Duodenal mucosa (tissue), 2 donors: ENCODE measurements around the gene SLC66A1.

Source experiments
- H3K27ac ChIP-seq: one replicate; pipeline ENCODE4 v1.7.0; 2013; ENCODE audit warnings: low read depth, low read length
- H3K27me3 ChIP-seq, 2 donors: one replicate each; pipeline ENCODE4 v1.7.0; 2013; ENCODE audit warnings: low read length in 2 of 2, control low read depth in 1 of 2; ENCODE audit not compliant: insufficient read depth in 2 of 2, control insufficient read depth in 1 of 2
- H3K36me3 ChIP-seq, 2 donors: one replicate each; pipeline ENCODE4 v1.7.0; 2013; ENCODE audit warnings: low read length in 2 of 2, control low read depth in 1 of 2; ENCODE audit not compliant: insufficient read depth in 2 of 2, control insufficient read depth in 1 of 2
- H3K4me1 ChIP-seq, 2 donors: one replicate each; pipeline ENCODE4 v1.7.0; 2013; ENCODE audit warnings: low read length in 2 of 2, control low read depth in 1 of 2; ENCODE audit not compliant: insufficient read depth in 2 of 2, control insufficient read depth in 1 of 2
- H3K4me3 ChIP-seq, 2 donors: one replicate each; pipeline ENCODE4 v1.7.0; 2013; ENCODE audit warnings: low read length in 2 of 2, low read depth in 1 of 2
- H3K9ac ChIP-seq, 2 donors: one replicate each; pipeline ENCODE4 v1.7.0; 2013; ENCODE audit warnings: low read length in 2 of 2, low read depth in 1 of 2
- H3K9me3 ChIP-seq, 2 donors: one replicate each; pipeline ENCODE4 v1.7.0; 2013; ENCODE audit warnings: low read length in 2 of 2, control low read depth in 1 of 2; ENCODE audit not compliant: control insufficient read depth in 1 of 2

SLC66A1 gene

DNA sequence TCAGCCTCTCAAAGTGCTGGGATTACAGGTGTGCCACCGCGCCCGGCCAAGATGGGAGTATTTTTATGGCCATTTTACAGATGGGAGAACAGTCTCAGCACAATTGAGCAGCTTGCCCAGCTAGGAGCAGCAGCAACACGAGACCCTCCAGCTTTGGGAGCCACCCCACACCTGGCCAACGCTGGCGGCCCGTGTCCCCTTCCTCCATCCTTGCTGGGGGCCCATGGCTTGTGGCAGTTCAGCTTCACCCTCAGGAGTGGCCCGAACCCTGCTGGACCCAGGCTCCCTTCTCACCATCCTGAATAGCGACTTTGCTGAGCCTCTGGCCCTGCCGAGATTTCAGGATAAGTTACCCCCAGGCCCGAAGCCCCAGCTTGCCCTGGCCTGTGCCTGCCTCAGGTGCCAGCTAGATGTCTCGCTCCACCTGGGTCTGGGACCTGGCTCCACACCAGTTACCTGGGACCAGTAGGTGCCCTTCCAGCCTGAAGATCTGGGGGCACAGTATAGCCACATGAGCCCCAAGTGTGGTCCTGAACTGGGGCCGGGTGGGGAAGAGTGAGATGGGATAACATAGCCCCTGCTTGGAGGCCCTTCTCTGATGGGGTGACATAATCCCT lies 19.2 kb downstream of the SLC66A1 start:
- Histone ChIP-seq H3K36me3 (peaks cover 3 to 23% of the 10 kb centered on the region in 2 donors), H3K4me1 (peaks cover 0 to 7% of the 10 kb centered on the region in 2 donors), H3K4me3 (no peak overlapping the region)

DNA sequence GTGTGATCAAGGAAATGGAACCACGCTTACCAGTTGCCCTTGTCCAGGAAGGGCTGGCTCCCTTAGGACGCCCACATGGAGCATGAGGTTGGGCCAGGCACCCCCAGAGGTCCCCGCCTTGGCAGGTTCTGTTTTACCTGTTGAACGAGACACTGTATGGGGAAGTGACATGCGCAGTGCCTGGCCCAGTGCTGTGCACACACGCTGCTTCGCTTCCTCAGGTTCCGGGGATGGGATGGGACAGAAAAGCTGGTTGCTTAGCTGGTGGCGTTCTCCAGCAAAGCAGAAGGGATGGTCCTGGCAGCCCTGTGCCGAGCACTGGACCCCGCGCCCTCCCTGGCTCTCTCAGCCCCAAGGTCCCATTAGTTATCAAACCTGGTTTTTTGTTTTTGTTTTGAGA lies 20.7 kb downstream of the SLC66A1 start:
- no peaks in the 10 kb centered on the region for H3K9me3 ChIP-seq
- peaks cover 3 to 11% of the 10 kb centered on the region in 2 donors for H3K36me3 ChIP-seq
- H3K4me1 ChIP-seq = peaks cover 0 to 7% of the 10 kb centered on the region in 2 donors
- no peaks in the 10 kb centered on the region for H3K27me3 ChIP-seq
- H3K9ac ChIP-seq = no peak overlapping the region
- no peak overlapping the region for H3K4me3 ChIP-seq
- no peak overlapping the region for H3K27ac ChIP-seq

More for the DNA sequence above, 19.2 kb downstream of the SLC66A1 start:
- Histone ChIP-seq H3K27me3 (no peaks in the 10 kb centered on the region), H3K27ac (no peak overlapping the region), H3K9me3 (no peaks in the 10 kb centered on the region), H3K9ac (no peak overlapping the region)

DNA sequence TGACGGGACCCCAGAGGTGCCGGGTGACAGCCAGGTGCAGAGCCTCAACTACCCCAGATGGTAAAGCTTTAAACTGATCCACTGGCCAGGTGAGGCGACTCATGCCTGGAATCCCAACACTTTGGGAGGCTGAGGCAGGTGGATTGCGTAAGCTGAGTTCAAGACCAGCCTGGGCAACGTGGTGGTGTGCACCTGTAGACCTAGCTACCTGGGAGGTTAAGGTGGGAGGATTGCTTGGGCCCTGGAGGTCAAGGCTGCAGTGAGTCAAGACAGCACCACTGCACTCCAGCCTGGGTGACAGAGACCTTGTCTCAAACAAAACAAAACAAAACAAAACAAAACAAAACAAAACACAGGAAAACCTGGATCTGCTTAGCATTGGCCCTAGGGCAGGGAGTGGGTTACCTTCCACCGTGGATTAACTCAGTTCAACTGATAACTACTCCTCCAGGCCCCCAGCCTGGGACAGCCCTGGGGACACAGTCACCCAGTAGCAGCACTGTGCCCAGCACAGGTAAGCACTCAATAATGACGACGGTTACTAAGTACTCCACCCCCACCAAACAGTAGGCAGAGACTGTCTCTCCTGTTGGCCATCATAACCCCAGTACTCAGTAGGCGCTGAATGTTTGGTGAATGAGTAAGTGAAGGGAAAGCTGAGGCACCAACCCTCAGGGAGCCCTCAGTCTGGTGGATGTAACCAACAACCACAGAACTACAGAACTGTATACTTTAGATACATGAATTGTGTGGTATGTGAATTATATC lies 21.6 kb downstream of the SLC66A1 start:
- H3K27ac ChIP-seq = no peak overlapping the region
- H3K27me3 ChIP-seq = no peaks in the 10 kb centered on the region
- H3K9me3 ChIP-seq = no peaks in the 10 kb centered on the region
- no peak overlapping the region for H3K9ac ChIP-seq
- H3K4me1 ChIP-seq = peaks cover 0 to 7% of the 10 kb centered on the region in 2 donors
- H3K36me3 ChIP-seq = peaks cover 0 to 10% of the 10 kb centered on the region in 2 donors
- H3K4me3 ChIP-seq = no peak overlapping the region

DNA sequence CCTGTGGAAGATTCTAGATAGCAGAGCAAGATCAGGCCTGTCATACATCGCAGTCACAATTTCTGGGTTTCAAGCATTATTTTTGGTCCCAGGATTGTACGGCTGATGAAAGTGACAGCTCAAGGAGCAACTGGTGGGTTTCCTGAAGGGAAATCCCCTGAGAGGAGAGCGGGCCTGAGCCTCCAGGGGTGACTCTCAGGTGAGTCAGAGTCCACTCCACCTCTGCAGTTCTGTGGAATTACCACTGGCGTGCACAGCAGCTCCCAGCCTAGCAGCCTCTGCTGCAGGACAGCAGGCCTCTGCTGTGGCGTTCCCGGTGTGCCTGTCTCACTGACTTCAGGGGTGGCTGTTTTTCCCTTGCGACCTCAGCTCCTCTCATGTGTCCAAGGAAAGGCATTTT lies 24.4 kb downstream of the SLC66A1 start:
- no peaks in the 10 kb centered on the region for H3K27me3 ChIP-seq
- H3K4me3 ChIP-seq = no peak overlapping the region
- H3K27ac ChIP-seq = no peak overlapping the region

DNA sequence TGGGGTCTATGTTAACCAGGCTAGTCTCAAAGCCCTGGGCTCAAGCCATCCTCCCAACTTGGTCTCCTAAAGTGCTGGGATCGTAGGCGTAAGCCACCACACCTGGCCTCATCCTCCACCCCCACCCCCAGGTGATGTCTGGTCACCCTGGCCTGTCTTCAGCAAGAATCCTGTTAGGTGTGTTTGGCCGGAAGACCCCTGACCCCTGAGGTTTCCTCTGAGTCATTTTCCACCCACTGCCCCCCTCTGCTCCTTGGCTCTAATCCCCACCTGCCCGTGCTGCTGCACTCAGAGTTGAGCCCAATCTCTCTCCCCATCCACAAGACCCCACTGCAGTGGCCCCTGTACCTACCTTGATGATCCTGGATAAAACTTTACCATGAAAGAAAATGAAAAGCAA lies 25.2 kb downstream of the SLC66A1 start:
- H3K9me3 ChIP-seq = no peaks in the 10 kb centered on the region
- no peaks in the 10 kb centered on the region for H3K27me3 ChIP-seq
- H3K27ac ChIP-seq = no peak overlapping the region
- H3K4me3 ChIP-seq = no peak overlapping the region
- peaks cover 0 to 6% of the 10 kb centered on the region in 2 donors for H3K4me1 ChIP-seq
- peaks cover 6 to 39% of the 10 kb centered on the region in 2 donors for H3K36me3 ChIP-seq
- no peak overlapping the region for H3K9ac ChIP-seq

More for the DNA sequence above, 24.4 kb downstream of the SLC66A1 start:
- peaks cover 6 to 31% of the 10 kb centered on the region in 2 donors for H3K36me3 ChIP-seq
- H3K9me3 ChIP-seq = no peaks in the 10 kb centered on the region
- no peak overlapping the region for H3K9ac ChIP-seq
- H3K4me1 ChIP-seq = no peaks in the 10 kb centered on the region

DNA sequence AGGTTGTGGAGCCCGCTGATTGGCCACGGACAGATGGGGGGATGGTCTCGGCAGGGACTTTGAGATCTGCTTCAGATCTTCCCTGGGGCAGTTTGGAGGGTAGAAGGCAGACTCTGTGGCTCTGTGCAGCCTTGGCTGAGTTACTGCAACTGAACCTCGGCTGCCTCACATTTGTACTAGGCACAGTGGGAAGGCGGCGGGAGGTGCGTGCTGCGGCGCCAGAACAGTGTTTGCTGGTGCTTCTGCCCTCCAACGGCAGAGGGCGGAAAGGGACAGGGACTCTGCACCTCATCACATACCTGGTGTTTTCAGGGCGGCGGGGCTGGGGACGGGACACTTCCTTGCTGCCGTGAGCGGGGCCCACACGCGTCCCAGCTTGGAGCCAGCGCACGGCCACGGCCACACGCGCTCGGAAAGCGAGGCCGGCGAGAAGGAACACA lies 26.2 kb downstream of the SLC66A1 start:
- H3K9ac ChIP-seq = no peak overlapping the region
- H3K27ac ChIP-seq = no peak overlapping the region
- no peaks in the 10 kb centered on the region for H3K9me3 ChIP-seq
- H3K4me1 ChIP-seq = peaks cover 0 to 6% of the 10 kb centered on the region in 2 donors
- H3K4me3 ChIP-seq = no peak overlapping the region
- H3K27me3 ChIP-seq = no peaks in the 10 kb centered on the region
- peaks cover 14 to 45% of the 10 kb centered on the region in 2 donors for H3K36me3 ChIP-seq

DNA sequence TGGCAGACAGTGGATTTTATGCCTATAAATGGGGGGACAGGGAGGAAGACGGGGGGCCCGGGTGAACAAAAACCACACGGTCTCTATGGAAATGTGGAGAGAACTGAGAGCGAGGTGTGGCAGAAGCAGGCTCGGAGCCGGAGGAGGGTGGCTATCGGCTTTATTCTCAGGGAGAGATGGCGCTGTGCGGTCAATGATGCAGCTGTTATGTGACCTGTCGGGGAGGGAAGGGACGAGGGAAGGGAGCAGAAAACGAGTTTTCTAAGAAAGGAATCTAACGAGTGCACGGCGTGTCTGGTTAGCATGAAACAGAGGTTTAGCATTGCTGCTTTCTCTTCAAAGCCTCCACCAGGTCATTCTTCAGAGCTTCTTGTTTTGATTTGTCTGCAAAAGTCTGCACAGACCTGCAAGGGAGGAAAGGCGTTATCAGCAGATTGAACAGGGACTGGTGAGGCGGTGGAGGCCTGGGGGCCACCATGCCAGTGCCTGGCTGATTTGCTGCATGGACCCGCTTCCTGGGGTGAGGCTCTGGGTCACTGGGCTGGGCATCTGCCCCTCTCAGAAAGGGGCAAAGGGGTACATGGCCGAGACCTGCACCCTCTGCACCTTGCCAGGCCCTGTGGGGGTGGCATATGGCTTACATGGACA lies 27.2 kb downstream of the SLC66A1 start:
- H3K9me3 ChIP-seq = no peaks in the 10 kb centered on the region
- peaks cover 0 to 11% of the 10 kb centered on the region in 2 donors for H3K4me1 ChIP-seq
- H3K4me3 ChIP-seq = no peak overlapping the region
- H3K27ac ChIP-seq = no peak overlapping the region
- H3K9ac ChIP-seq = no peak overlapping the region
- no peaks in the 10 kb centered on the region for H3K27me3 ChIP-seq
- peaks cover 18 to 55% of the 10 kb centered on the region in 2 donors for H3K36me3 ChIP-seq

DNA sequence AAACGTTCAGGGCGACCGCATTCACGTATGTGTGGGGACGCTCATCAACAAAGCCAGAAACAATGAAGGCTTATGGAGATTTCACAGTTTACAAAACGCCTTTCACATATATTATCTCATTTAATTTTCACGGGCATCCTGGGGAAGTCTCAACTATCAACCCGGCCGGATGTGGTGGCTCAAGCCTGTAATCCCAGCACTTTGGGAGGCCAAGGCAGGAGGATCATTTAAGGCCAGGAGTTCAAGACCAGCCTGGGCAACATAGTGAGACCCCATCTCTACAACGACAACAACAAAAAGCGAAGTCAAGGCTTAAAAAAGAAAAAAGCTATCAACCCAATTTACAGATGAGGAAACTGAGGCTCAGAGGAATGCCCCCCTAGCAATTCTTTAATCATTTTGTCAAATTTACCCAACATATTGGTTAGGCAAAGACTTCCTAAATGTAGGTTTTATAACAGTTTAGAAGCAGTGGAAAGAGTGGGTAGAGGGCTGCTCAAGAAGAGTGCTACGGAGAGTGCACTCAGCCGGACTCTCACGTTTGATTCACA lies 28.3 kb downstream of the SLC66A1 start:
- H3K9ac ChIP-seq = no peak overlapping the region
- H3K27ac ChIP-seq = no peak overlapping the region
- peaks cover 0 to 15% of the 10 kb centered on the region in 2 donors for H3K4me1 ChIP-seq
- H3K36me3 ChIP-seq = peaks cover 18 to 67% of the 10 kb centered on the region in 2 donors
- no peaks in the 10 kb centered on the region for H3K27me3 ChIP-seq
- no peak overlapping the region for H3K4me3 ChIP-seq
- H3K9me3 ChIP-seq = no peaks in the 10 kb centered on the region

DNA sequence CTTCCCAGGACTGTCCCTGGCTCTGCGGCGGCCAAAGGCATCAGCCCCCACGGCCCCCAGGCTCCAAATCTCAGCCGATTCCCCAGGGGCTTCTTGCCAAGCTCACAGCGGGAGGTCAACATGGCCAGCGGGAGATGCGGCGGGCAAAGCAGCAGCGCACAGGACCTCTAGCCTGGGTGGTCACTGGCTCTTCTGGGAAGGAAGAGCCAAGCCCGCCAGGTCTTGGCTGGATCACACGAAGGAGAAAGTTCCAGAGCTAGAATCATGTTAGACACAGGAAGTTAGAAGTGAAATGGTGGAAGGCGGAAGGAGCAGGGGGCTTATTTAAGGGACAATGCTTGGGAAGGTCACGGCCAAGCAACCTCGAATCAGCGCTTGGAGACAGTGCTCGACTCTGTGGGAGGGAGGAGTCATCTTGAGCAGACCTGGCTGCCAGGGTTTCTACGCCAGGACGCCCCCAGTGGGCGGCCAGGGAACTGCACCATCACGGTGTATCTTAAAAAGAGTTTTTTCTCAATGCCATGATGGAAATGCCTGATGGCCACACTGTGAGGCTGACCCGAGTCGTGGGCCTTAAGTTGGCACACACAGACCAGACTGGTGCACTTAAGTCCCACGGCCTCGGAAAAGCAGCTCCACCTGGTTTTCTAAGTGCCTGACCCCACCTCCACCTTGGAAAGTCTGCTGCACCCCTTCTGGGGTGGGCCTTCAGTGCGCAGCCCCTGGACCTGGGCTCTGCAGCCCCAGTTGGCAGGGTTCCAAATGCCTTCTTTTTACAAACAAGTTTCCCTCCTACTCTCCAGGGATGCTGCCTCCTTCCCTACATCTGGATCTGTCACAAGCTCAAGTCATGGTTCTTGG lies 29.3 kb downstream of the SLC66A1 start:
- Histone ChIP-seq H3K36me3 (peaks cover 21 to 71% of the 10 kb centered on the region in 2 donors), H3K9me3 (no peaks in the 10 kb centered on the region), H3K27me3 (no peaks in the 10 kb centered on the region), H3K27ac (no peak overlapping the region), H3K4me3 (no peak overlapping the region), H3K4me1 (peaks cover 0 to 15% of the 10 kb centered on the region in 2 donors), H3K9ac (no peak overlapping the region)
